Upper lobe of left lung (tissue), 4 donors: ENCODE results near the gene SAMMSON.

ENCODE experiments used
- CTCF ChIP-seq, 6 experiments: fragments of 450-650 bp in 4 of 6; fragments of 200-600 bp in 2 of 6; sonication (generic) in 2 of 6; IDR thresholded peaks; one replicate each; pipeline ENCODE4 v1.5.1; 2016 to 2019; ENCODE audit warnings: antibody characterized with exemption in 6 of 6
- EP300 ChIP-seq, 4 donors: sonication (generic); formaldehyde crosslinking; IDR thresholded peaks; one replicate each; pipeline ENCODE4 v1.5.1; 2017; ENCODE audit warnings: antibody characterized with exemption in 4 of 4, control low read depth in 2 of 4
- POLR2A ChIP-seq, 4 donors: fragments of 450-650 bp; IDR thresholded peaks; one replicate each; pipeline ENCODE4 v1.5.1; 2016 to 2017; ENCODE audit warnings: antibody characterized with exemption in 4 of 4, mild to moderate bottlenecking in 2 of 4

GRCh38 chr3:69986419-69986818 lies 13.1 kb upstream of the SAMMSON start:
- no peak for TF ChIP-seq CTCF (IDR thresholded peaks at IDR 0.05)
- TF ChIP-seq POLR2A (IDR thresholded peaks at IDR 0.05): no peak
- TF ChIP-seq EP300 (IDR thresholded peaks at IDR 0.05): no peak
